NCI-H2196 treated with DMSO at 0.1 percent for 48 hours (cell line): Measurements from ENCODE around the gene CASP4.

Source experiments
- DNase-seq: peaks from one replicate; lab custom pipeline; 2025; ENCODE audit not compliant: unreplicated experiment; lab: John Stamatoyannopoulos, UW

The CASP4 gene

GRCh38 chr11:104895634-104896033 is 72.7 kb downstream of the CASP4 start:
- DNase-seq = no peak

- no peak for DNase-seq
These were observed 74.5 kb downstream of the CASP4 start for GRCh38 chr11:104893876-104894275.
